Cardiac fibroblast (primary cell): ENCODE data around the gene SFTA2.

ENCODE experiments used
- DNase-seq, 2 donors: peaks; one replicate each; pipeline versions ENCODE4 v3.0.0 to v3.0.0-alpha.2; 2010; ENCODE audit warnings: low read depth in 2 of 2
- H3K4me3 ChIP-seq, 2 donors: replicated peaks in 1 of 2; 1 replicate in 1 of 2; 2 replicates in 1 of 2; pipeline ENCODE4 v1.5.1; 2011; ENCODE audit warnings: low read depth in 2 of 2, low read length in 2 of 2, mild to moderate bottlenecking in 2 of 2, moderate library complexity in 1 of 2
- TF ChIP-seq, protein P1 (sequence below): IDR thresholded peaks from one replicate; pipeline ENCODE4 v1.5.1; 2011; ENCODE audit warnings: low read depth, mild to moderate bottlenecking, low read length, inconsistent platforms

SFTA2 gene

DNA sequence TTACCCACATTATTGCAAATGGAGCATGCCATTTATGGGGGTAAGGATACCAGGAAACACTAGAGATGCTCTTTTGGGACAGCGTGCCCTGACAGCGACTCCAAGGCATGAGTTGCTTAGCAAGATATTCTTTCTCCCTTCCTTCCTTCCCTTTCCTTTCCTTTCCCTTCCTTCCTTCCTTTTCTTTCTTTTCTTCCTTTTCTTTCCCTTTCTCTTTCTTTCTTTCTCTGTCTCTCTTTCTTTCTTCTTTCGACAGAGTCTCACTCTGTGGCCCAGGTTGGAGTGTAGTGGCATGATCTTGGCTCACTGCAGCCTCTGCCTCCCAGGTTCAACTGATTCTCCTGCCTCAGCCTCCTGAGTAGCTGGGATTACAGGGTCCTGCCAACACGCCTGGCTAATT, 12.1 kb upstream of the SFTA2 start:
- TF ChIP-seq, protein P1, sequence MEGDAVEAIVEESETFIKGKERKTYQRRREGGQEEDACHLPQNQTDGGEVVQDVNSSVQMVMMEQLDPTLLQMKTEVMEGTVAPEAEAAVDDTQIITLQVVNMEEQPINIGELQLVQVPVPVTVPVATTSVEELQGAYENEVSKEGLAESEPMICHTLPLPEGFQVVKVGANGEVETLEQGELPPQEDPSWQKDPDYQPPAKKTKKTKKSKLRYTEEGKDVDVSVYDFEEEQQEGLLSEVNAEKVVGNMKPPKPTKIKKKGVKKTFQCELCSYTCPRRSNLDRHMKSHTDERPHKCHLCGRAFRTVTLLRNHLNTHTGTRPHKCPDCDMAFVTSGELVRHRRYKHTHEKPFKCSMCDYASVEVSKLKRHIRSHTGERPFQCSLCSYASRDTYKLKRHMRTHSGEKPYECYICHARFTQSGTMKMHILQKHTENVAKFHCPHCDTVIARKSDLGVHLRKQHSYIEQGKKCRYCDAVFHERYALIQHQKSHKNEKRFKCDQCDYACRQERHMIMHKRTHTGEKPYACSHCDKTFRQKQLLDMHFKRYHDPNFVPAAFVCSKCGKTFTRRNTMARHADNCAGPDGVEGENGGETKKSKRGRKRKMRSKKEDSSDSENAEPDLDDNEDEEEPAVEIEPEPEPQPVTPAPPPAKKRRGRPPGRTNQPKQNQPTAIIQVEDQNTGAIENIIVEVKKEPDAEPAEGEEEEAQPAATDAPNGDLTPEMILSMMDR = no peak
- no peak for DNase-seq
- H3K4me3 ChIP-seq = no peak overlapping the region

DNA sequence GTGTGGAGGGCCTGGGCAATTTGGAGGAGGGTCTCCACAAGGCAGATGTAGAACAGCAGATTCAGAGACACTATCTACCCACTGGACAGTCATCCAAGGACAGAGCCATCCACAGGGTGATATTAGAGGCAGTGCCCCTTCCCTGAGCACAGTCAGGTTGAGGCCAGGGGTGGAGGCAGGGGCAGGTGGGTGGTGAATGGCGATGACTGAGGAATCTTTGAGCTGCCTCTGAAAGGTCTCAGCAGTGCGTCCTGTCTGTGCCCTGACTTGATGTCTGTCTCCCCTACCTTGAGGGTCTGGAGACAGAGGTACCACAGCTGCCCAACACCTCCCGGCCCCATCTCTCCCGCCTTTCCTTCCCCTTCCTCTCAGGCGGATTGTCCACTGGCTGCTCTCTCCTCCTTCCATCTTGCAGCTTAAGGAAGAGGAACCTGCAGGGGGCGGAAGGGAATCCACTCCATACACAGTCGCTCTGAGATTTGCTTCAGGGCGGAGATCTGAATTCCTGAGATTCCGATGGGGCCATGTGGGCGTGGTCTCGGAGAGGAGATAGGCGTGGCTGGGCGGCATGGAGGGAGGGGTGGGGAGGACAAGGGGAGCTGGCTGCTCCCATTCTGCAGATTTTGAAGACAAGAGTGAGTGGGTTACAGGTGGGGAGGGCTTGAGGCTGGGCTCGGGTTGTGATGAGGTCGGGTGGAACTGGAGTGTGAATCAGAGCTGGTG, 10.5 kb upstream of the SFTA2 start:
- DNase-seq = peak; percentile 85 to 90
- H3K4me3 ChIP-seq = no peak overlapping the region
- TF ChIP-seq, protein P1 = peak; percentile 72

DNA sequence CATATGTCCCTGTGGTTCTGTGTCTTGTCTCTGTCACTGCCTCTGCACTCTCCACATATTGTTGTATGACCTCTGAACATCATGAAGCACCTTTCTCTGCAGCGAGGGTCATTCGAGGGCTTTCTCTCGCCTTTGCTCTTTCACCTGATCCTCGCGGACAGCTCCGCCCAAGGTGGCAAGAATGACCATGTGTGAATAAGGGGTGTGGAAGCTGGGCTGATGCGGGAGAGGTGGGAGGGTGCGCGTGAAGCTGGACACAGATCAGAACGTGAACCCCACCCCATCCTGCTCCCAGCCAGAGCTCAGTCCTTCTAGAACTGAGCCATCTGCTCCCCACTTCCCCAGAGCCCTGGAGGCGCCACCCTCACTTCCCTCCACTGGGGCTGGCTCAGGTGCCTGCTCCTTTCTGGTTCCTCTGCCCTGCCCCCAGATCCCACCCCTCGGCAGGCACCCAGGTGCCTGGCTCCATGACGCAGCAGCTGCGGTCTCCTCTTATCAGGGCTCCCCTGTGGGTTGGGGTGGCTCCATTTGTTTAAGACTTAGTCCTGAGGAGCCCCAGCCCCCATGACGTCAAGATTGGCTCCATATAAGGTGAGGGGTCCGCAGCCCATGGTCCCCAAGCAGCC, 8.5 kb upstream of the SFTA2 start, which contains the start of gene MUCL3:
Gene MUCL3, plus strand, starts transcription at position 613 of the 626 bp plus-strand sequence. CDS start 27 bp downstream, outside the sequence.
- no peak for DNase-seq

DNA sequence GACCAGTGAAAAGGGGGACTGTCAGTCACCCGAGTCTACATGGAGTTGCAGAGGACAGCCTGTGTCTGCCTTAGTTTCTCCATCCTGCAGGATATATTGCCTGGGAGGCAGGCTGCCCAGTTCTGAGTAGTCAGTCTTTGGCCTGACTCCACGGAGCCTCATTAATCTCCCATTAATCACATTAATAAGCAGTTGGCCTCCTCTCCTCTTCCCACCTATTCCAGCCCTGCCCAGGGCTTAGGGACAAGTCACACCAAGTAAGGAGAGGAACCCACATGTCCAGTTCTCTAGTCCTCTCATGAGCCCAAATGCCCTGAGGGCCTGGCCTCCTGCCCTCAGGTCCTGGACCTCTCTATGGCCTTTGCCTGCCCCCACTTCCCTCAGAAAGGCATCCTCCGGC, 7.5 kb upstream of the SFTA2 start:
- TF ChIP-seq, protein P1 = no peak
- DNase-seq = no peak

More for the DNA sequence above, 8.5 kb upstream of the SFTA2 start, which contains the start of gene MUCL3:
- TF ChIP-seq, protein P1 = no peak
- H3K4me3 ChIP-seq = no peak within 1 kb of the TSS

DNA sequence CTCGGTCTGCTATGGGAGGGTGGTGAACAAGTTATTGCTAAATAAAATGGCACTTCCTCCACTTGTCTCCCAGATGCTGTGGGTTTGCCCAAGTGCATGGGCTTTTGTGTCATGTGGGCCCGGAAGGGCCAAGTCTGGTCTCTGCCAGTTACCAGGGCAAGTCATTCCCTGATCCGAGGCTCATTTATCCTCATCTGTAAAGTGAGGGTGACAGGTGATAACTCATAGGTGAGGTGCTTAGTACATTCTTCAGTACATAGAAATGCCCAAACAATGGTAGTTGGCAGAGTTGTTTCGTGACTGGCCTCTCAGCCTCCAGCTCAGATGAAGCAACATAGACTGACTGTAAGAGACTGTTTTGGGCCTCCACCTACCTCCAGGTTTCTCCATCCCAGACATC, 6.8 kb upstream of the SFTA2 start:
- TF ChIP-seq, protein P1 = no peak
- DNase-seq = no peak
- H3K4me3 ChIP-seq = no peak overlapping the region

More for the DNA sequence above, 7.5 kb upstream of the SFTA2 start:
- H3K4me3 ChIP-seq = no peak overlapping the region

DNA sequence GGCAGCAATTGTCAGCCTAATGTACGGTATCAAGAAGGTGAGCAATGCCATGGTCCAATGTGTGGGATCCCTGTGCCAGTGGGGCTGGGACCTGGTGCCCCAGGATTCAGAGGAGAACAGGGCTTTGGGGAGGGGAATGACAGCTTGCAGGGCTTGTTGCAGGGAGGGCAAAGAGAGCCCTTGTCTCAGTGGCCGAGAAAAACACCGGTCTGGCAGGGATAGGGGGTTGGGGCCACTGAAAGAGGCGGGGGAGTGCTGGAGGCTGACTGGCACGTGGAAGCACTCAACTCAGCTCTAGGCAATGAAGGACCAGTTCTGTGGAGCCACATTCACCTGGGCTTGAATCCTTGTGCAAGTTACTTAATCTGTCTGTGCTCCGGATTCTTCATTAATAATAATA, 5.3 kb upstream of the SFTA2 start:
- DNase-seq = no peak
- H3K4me3 ChIP-seq = no peak overlapping the region
- TF ChIP-seq, protein P1 = no peak
